ENCODE measurements around the gene PLA2G1B.

PLA2G1B gene

DNA sequence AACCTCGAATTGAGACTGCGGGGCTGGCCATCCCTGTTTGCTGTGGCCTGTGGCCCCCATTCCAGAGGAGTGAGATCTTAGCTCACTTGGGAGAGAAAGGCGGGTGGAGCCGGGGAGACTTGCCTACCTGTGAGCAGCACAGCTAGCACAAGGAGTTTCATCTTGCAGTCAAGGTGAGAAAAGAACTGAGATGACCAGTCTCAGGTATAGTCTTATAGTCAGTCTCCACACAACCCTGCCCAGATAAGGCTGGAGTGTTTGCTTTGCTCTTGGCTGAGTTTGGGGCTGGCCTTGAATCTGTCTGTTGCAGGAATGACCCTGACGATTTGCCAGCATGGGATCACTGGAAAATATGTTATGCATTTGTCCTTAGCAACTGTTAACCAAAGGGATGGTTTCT lies at the start of gene PLA2G1B:
Gene PLA2G1B (minus strand): TSS at position 187 of the 400 bp plus-strand sequence. CDS start 26 bp downstream, at position 161.
- no peak for DNase-seq (ENCODE audit: low read depth, low spot score)

DNA sequence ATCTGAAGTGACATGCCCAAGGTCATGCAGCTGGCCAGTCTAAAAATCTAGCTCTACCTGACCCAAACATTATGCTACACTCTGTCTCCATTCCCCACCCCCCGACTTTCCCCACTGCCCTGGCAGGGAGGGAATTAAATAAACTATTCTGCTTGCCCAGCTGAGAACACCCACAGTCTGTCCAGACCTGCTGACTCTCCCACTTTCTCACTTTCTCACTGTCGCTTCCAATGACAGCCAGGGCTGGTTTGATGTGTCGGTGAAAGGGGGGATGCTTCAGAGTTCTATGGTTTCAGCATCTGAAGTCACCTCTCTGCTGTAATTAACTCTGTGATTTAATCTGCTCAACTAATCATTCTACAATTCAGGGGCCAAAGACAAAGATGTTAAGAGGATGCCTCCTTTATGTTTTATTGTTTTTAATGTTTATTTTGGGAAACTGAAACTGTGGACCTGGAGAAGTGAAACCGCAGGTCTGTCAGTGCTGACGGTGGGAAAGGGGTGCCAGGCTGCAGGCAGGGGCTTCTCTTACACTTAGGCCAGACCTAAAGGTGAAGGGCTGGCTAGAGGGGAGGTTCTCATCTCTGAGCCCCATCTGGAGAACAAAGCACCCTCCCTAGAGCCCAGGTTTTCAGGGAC lies 49.5 kb upstream of the PLA2G1B start:
- DNase-seq (ENCODE audit: low read depth, low spot score): no peak

DNA sequence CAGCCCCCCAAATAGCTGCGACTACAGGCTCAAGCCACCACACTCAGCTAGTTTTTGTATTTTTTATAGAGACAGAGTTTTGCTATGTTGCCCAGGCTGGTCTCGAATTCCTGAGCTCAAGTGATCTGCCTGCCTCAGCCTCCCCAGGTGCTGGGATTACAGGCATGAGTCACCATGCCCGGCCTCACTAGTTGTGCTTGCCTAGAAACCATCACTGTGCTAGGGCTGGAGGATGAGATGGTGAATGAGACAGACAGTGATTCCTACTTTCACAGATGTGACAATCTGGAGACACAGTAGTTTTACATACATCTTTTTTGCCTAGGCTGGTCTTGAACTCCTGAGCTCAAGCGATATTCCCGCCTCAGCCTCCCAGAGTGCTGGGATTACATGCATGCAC lies 48.8 kb upstream of the PLA2G1B start:
- DNase-seq (ENCODE audit: low read depth, low spot score): no peak

DNA sequence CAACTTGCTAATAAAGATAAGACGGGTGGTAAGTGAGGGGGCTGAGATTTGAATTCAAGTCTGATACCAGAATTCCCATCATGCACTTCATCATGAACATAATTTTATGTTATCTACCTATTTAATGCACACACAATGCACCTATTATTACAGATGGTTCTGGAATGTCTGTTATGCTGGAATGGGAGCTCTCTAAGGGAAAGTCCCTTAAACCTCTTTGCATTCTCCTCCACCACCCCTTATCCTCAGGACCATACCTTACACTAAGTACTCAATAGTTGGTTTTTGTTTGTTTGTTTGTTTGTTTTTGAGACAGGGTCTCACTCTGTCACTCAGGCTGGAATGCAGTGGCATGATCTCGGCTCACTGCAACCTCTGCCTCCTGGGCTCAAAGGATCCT lies 48.4 kb upstream of the PLA2G1B start:
- DNase-seq (ENCODE audit: low read depth, low spot score): no peak

GRCh38 chr12:120373683-120374082 lies 46.1 kb upstream of the PLA2G1B start:
- DNase-seq (ENCODE audit: low read depth, low spot score): no peak

DNA sequence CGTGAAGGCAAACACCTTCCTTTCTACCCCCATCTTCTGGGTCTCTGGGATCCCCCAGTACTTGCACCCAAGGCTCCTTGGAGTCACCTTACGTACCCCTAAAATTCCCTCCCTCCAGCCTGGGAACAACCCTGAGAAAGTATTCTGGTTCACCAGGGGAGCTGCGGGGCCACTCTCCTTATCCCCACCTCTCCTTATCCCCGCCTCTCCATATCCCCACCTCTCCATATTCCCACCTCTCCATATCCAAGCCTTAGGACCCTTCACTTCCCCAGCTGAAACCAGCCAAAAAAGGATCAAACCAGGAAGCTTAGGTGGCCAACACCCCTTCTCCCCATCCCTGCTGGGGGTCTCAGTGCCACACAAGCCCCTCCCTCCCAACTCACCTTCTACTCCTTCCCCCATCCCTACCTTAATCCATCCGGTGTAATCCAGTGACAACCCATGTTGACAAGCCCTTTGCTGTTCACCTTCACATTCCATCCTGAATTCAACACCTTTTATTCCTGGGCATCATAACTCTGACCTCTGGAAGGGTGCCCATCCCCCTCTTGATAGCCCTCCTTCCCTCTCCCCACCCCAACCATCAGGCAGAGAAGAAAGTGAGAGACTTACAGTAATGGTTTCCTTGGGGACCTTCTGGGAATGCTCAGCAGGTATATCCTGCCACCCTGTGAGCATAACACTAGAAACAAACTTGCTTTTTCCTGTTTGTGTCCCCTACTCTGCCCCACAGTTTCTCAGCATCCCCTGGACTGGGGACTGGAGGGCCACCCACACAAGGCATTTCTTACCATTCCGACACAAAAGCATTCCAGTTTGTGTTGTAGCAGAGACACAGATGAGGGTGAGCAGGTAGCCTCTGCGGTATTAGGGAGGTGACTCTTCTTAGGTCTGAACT lies 43.0 kb upstream of the PLA2G1B start:
- DNase-seq (ENCODE audit: low read depth, low spot score): no peak

GRCh38 chr12:120369603-120370342 lies 42.2 kb upstream of the PLA2G1B start:
- DNase-seq (ENCODE audit: low read depth, low spot score): no peak

DNA sequence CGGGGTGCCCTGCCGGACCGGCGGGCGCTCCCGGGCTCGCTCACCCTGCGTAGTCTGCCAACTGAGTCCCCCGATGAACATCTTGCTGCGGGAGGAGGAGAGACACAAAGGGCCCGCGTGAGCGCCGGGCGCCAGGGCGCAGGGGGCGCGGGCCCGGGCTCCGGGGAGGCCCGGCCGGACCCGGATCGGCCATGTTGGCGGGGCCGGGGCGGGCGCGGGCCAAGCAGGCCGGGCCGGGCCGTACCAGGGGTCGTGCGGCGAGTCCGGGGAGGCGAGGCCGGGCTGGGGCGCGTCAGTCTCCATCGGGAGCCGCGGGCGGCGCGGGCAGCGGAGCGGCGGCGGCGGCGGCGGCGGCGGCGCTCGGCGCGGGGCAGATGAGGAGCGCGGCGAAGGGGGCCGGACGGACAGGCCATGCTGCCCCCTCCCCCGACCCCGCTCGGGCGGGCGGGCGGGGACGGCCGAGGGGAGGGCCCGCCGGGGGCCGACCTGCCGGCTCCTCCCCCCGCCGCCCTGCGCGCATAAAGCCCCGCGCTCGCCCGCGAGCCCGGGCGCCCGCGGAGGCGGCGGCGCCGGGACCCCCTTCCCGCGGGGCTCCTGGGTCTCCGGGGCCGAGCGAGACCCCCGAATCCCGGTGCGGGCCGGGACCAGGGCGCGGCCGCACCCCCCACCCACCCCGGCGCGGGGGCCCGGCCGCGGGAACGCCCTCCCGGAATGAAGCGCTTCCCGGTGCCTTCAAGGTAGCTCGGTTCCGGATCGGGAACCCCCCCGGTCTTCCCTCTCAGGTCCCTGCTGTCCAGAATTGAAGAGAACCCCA lies 41.4 kb upstream of the PLA2G1B start, which contains the start of gene MSI1:
Gene MSI1 (minus strand): TSS at position 376 of the 814 bp plus-strand sequence. CDS start 73 bp downstream, at position 303.
- no peak for DNase-seq (ENCODE audit: low read depth, low spot score)

GRCh38 chr12:120367924-120368788 lies 40.6 kb upstream of the PLA2G1B start:
- DNase-seq (ENCODE audit: low read depth, low spot score): no peak

- DNase-seq (ENCODE audit: low read depth, low spot score): peak; percentile 50
Measured at GRCh38 chr12:120367233-120367923, 39.8 kb upstream of the PLA2G1B start.

DNA sequence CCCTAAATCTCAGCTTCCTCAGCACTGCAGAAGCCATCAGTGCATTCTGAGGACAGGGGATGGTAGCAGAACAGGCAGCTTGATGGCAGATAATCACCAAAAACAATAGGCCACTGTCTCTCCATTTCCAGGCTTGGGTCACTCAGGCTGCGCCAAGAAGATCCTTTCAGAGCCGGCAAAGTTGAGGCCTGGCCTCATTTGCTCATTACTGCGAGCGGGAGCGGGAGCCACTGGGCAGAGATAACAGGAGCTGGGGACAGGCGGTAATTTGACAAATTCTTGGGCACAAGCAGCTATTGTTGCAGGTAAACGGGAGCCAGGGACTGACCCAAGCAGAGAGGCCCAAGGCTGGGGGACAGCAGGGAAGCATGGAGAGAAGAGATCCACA lies 39.3 kb upstream of the PLA2G1B start:
- no peak for DNase-seq (ENCODE audit: low read depth, low spot score)

DNA sequence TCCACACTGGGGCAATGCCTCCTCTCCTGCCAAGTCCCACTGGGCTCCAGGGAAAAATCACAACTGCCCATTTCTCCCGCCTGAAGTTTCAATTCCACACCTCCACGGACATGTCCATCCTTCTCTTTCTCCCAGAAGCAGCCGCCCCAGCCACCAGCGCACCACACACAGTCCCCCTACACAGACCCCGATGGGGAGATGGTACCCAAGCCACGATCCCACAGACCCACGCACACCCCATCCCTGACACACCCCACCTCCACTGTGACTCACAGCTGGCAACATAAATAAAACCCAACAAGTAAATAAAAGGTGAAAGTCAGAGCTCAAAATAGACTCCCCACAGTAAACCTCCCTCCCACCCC lies 38.7 kb upstream of the PLA2G1B start:
- no peak for DNase-seq (ENCODE audit: low read depth, low spot score)

- DNase-seq (ENCODE audit: low read depth, low spot score): no peak
Measured at GRCh38 chr12:120365675-120366340, 38.2 kb upstream of the PLA2G1B start.

- DNase-seq (ENCODE audit: low read depth, low spot score): no peak
Measured at GRCh38 chr12:120364487-120364886, 36.9 kb upstream of the PLA2G1B start.

DNA sequence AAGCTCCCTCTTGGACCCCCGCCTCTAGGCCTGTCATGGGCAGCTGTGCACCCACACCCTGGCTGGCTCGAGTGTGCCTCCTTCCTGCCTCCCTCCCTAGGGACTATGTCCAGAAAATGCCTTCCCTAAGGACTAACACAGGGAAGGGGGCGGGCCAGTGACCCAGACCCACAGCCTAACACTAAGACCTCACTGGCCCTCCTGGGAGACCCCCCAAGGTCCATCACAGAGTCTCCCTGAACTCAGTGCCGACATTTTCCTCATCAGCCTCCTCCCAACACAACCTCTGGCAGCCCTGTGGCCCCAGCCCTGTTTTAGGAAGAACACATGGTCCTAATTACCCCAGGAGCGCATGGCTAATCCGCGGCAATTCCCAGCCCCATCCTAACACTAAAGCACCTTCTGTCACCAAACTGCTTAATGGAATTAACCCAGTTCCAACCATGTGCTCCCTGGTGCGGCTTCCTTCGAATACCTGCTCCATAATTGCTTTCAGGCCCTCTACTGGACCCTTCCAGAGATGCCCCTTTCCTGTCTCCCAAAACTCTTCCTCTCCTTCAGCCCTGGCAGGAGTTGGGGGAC lies 35.8 kb upstream of the PLA2G1B start:
- DNase-seq (ENCODE audit: low read depth, low spot score): no peak

DNA sequence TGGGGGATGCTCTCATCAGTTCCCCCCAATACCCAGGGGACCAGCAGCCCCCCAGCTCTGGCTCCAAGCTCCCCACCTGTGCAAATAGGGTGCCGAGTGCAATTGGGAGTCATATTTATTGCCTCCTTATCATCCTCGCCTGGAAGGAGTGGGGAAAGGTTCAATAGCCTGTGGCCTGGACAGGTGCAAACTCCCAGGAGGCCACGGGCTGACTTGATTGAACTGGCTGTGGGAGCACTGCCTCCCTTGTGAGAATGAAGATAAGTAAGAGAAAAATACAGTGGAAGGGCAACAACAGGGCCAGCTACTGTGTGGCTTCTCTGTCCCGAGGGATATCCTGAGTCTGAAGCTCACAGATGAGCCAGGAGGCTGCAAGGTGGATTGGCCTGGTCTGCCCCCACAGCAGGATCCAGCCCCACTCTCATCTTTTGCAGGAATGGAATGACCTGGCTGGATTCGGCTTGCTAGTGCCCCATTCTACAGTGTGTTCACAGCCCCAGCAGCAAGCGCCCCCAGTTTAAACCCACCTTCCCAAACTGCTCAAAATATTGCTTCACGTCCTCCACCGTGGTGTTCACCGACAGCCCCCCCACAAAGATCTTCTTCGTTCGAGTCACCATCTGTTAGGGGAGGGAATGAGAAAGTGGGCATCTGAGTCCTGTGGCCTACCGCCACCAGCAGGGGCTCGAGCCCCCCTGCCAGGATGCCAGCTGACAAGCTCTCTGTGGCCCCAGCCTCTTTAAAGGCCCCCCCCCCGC lies 35.1 kb upstream of the PLA2G1B start:
- DNase-seq (ENCODE audit: low read depth, low spot score): no peak

DNA sequence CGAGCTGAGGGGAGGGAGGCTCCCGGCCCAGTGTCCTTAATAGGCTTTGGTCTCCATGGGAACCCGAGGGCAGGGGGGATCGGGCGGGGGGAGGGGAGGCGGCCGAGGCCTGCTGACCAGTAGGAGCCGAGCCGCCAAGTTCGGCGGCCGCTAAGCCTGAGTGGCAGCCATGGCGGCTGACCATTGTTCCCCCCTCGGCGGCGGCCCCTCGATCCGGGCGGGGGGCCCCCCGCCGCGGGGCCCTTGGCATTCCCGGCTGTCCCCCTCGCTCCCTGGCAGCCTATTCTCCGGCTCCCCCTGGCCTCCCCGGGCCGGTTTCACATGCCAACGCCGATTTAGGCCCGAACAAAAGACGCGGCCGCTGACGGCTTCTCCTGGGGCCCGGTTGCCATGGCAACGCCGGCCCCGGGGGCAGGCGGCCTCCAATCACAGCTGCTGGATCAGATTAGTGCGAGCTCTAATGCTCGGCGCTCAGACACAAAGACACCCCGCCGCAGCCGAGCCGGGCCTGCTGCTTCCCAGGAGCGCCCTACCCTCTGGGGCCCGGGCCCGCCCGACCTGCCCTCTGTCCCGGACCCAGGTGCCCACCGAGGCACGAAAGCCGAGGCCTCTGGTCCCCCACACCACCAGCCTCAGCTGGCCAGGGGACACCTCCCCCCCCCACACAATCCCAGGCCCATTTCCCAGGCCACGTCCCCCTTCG lies 34.1 kb upstream of the PLA2G1B start:
- peak; percentile 98 for DNase-seq (ENCODE audit: low read depth, low spot score)

DNA sequence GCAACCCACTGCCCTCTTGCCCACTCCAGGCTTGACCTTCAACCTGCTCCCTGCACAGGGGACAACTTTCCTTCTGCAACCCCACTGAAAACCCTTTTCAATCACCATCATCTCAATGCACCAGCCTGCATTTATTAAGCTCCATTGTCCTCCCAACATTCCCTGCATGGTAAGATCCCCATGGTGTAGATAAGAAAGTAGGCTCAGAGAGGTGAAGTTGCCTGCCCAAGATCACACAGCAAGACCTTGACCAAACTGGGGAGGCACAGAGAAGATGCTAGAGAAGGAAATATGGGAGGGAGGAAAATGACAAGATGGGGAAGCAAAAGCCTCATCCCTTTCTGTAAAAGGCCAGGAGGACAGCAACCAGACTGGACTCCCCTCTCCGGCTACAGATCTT lies 31.5 kb upstream of the PLA2G1B start:
- no peak for DNase-seq (ENCODE audit: low read depth, low spot score)

Data from ELF-1 (cell line).